RWPE2 (cell line): ENCODE measurements around the gene DIP2C.

ENCODE experiments used
- ATAC-seq: fragments of 200-7000 bp; cut with Tn5 transposase; 3 replicates; pipeline ENCODE4 v1.9.1; 2021; ENCODE audit warnings: low read depth
- DNase-seq: peaks from one replicate; pipeline ENCODE4 v3.0.0-alpha.2; 2020; ENCODE audit warnings: low spot score
- H3K27ac ChIP-seq: fragments of 450-650 bp; 2 replicates; pipeline ENCODE4 v1.5.1; 2017; ENCODE audit warnings: mild to moderate bottlenecking; ENCODE audit not compliant: poor library complexity, severe bottlenecking
- H3K27me3 ChIP-seq: fragments of 250-450 bp; sonication (Bioruptor Pico); 2 replicates; pipeline ENCODE4 v1.5.1; 2021; ENCODE audit warnings: mild to moderate bottlenecking, moderate library complexity; ENCODE audit not compliant: insufficient read depth, poor library complexity, severe bottlenecking
- H3K36me3 ChIP-seq: fragments of 250-450 bp; sonication (Bioruptor Pico); 2 replicates; pipeline ENCODE4 v1.5.1; 2020; ENCODE audit warnings: low read depth, mild to moderate bottlenecking, moderate library complexity
- H3K4me1 ChIP-seq: fragments of 250-450 bp; sonication (Bioruptor Pico); 2 replicates; pipeline ENCODE4 v1.5.1; 2021; ENCODE audit warnings: mild to moderate bottlenecking, moderate library complexity; ENCODE audit not compliant: insufficient read depth, poor library complexity, severe bottlenecking
- H3K4me3 ChIP-seq: fragments of 250-450 bp; sonication (Bioruptor Pico); 2 replicates; pipeline ENCODE4 v1.5.1; 2021; ENCODE audit warnings: mild to moderate bottlenecking, moderate library complexity; ENCODE audit not compliant: severe bottlenecking
- H3K9me3 ChIP-seq: fragments of 250-450 bp; sonication (Bioruptor Pico); 2 replicates; pipeline ENCODE4 v1.5.1; 2021; ENCODE audit warnings: mild to moderate bottlenecking, moderate library complexity; ENCODE audit not compliant: severe bottlenecking
- TF ChIP-seq, protein P1 (sequence below): fragments of 450-650 bp; IDR thresholded peaks from one replicate; pipeline ENCODE4 v1.5.1; 2017; ENCODE audit warnings: mild to moderate bottlenecking, moderate library complexity; ENCODE audit not compliant: poor library complexity, severe bottlenecking

Gene DIP2C

DNA sequence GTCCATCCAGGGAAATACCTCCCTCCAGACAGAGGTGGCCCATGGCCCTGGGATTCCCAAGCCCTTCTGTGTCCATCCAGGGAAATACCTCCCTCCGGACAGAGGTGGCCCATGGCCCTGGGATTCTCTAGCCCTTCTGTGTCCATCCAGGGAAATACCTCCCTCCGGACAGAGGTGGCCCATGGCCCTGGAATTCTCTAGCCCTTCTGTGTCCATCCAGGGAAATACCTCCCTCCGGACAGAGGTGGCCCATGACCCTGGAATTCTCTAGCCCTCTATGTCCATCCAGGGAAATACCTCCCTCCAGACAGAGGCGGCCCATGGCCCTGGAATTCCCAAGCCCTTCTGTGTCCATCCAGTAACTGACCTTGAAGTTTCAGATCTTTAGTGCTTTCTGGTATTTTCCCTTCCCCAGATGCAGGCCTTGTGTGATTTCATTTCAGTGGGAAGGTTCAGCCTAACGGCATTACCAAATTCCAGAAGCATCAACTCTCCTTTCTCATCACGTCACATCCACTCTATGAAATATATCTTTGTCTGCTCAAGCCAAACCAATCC, 28.8 kb upstream of the DIP2C start:
- H3K36me3 ChIP-seq = no peaks in the 10 kb centered on the region
- no peak overlapping the region for H3K27ac ChIP-seq
- H3K4me3 ChIP-seq = no peak overlapping the region
- TF ChIP-seq, protein P1, sequence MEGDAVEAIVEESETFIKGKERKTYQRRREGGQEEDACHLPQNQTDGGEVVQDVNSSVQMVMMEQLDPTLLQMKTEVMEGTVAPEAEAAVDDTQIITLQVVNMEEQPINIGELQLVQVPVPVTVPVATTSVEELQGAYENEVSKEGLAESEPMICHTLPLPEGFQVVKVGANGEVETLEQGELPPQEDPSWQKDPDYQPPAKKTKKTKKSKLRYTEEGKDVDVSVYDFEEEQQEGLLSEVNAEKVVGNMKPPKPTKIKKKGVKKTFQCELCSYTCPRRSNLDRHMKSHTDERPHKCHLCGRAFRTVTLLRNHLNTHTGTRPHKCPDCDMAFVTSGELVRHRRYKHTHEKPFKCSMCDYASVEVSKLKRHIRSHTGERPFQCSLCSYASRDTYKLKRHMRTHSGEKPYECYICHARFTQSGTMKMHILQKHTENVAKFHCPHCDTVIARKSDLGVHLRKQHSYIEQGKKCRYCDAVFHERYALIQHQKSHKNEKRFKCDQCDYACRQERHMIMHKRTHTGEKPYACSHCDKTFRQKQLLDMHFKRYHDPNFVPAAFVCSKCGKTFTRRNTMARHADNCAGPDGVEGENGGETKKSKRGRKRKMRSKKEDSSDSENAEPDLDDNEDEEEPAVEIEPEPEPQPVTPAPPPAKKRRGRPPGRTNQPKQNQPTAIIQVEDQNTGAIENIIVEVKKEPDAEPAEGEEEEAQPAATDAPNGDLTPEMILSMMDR = no peak
- DNase-seq (no peak), ATAC-seq (no peak)
- H3K27me3 ChIP-seq = no peaks in the 10 kb centered on the region
- no peaks in the 10 kb centered on the region for H3K4me1 ChIP-seq
- no peaks in the 10 kb centered on the region for H3K9me3 ChIP-seq

DNA sequence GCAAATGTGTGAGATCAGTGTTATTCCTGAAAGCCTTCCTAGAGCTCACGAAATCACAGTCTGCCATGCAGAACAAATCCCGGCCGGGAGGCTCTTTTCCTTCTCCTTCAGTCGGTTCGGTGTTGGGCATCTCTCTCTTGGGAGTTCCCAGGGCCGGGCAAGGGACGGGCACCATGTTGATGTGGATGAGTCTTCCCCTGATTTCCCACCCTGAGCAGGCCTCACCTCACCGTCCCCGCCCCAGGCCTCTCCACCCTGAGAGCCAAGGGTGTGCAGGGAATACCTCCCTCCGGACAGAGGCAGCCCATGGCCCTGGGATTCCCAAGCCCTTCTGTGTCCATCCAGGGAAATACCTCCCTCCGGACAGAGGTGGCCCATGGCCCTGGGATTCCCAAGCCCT, 28.0 kb upstream of the DIP2C start:
- Histone ChIP-seq H3K4me3 (no peak overlapping the region), H3K27me3 (no peaks in the 10 kb centered on the region), H3K36me3 (no peaks in the 10 kb centered on the region), H3K4me1 (no peaks in the 10 kb centered on the region), H3K27ac (no peak overlapping the region), H3K9me3 (no peaks in the 10 kb centered on the region)
- ATAC-seq (no peak), DNase-seq (no peak)
- TF ChIP-seq, protein P1 = no peak

DNA sequence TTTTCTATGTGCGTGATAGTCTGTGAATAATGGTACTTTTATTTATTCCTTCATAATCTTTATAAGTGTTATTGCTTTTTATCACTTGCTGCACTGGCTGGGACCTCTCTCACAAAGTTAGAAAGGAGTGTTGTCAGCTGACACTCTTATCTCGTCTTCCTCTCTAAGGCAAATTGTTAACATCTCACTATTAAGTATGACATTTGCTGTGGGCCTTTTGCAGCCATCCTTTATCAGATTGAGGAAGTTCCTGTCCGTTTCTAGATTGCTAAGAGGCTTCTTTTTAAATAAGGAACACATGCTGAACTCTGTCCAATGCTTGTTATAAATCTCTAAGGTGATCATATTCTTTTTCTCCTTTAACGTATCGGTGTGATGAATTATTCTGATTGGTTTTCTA, 27.4 kb upstream of the DIP2C start:
- Histone ChIP-seq H3K4me3 (no peak overlapping the region), H3K27ac (no peak overlapping the region), H3K27me3 (no peaks in the 10 kb centered on the region), H3K36me3 (no peaks in the 10 kb centered on the region), H3K4me1 (no peaks in the 10 kb centered on the region), H3K9me3 (no peaks in the 10 kb centered on the region)
- TF ChIP-seq, protein P1 = no peak
- no peak for DNase-seq
- ATAC-seq = no peak

DNA sequence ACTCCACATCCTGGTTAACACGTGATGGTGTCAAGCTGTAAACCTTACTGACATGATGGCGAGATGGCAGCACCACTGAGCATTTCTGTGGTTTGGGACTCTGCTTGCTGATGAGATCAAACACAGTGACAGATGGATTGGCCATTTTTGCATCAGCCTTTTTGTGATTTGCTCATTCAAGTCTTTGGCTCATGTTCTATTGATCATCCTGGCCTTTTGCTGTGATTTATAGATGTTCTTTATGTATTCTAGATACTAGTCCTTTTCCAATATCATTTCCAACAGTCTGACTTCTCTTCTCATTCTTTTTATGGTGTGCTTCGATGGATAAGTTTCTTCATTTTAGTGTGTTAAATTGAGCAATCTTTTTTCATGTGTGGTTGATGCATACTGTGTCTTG, 24.7 kb upstream of the DIP2C start:
- no peak overlapping the region for H3K4me3 ChIP-seq
- ATAC-seq = no peak
- TF ChIP-seq, protein P1 = no peak
- H3K4me1 ChIP-seq = no peaks in the 10 kb centered on the region
- H3K36me3 ChIP-seq = no peaks in the 10 kb centered on the region
- no peaks in the 10 kb centered on the region for H3K9me3 ChIP-seq
- no peak overlapping the region for H3K27ac ChIP-seq
- no peaks in the 10 kb centered on the region for H3K27me3 ChIP-seq
- DNase-seq = no peak

DNA sequence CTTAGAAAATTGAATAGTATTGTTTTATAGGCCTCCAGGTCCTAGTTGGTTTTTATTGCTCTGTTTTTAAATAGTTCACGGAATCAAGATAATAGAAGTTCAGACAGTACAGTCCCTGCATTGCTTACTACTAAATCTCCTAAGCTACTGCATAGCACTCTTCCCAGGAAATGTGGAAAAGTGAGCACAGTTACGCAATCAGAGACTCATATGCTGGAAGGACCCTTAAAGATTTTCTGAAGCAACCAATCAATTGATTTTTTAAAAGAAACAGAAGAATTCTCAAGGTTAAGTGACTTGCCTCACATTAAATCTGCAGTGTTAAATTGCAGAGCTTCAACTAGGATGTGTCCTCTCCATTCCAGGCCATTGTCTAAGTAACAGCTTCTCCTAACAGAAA, 23.1 kb upstream of the DIP2C start:
- Histone ChIP-seq H3K27me3 (no peaks in the 10 kb centered on the region), H3K4me3 (no peak overlapping the region), H3K4me1 (no peaks in the 10 kb centered on the region), H3K36me3 (no peaks in the 10 kb centered on the region), H3K9me3 (no peaks in the 10 kb centered on the region), H3K27ac (no peak overlapping the region)
- TF ChIP-seq, protein P1 = no peak
- ATAC-seq = no peak
- DNase-seq = no peak
